ENCODE data around the gene BAIAP2L1.

BAIAP2L1 gene, protein sequence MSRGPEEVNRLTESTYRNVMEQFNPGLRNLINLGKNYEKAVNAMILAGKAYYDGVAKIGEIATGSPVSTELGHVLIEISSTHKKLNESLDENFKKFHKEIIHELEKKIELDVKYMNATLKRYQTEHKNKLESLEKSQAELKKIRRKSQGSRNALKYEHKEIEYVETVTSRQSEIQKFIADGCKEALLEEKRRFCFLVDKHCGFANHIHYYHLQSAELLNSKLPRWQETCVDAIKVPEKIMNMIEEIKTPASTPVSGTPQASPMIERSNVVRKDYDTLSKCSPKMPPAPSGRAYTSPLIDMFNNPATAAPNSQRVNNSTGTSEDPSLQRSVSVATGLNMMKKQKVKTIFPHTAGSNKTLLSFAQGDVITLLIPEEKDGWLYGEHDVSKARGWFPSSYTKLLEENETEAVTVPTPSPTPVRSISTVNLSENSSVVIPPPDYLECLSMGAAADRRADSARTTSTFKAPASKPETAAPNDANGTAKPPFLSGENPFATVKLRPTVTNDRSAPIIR

DNA sequence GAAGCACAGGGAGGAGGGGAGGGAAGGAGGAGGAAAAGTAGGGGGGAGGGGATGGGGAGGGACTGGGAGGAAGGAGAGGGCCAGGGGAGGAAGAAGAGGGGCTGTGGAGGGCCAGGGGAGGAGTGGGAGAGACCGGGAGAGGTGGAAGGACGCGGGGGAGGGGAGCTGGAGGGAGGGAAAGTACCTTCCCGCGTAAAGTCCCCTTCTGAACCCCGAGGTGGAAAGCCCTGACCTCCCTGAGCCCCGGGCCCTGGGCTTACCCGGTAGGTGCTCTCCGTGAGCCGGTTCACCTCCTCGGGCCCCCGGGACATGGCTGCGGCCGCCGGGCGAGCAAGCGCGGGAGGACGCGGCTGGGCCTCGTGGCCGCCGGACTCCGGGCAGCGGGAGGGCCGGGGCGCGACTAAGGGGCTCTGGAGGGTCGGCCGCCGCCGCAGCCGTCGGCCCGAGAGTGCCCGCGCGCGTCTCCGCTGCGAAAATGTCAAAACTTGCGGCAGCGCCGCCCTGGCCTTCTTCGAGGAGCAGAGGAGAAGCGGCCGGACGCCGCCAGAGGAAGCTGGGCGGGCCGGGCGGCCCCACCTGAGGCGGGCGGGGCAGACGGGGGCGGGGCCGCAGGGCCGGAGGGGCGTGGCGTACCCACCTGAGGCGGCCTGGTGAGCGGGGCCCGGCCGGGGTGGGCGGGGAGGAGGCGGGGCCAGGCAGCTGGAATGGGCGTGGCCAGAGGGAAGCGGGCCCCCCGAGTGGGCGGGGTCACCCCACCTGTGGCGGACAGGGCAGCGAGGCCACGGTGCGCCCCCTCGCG, at the start of gene BAIAP2L1:
TSS of gene BAIAP2L1 (minus strand) at position 549 of the 799 bp plus-strand sequence. CDS start at position 311, 238 bp downstream.
- TF ChIP-seq, protein P1, sequence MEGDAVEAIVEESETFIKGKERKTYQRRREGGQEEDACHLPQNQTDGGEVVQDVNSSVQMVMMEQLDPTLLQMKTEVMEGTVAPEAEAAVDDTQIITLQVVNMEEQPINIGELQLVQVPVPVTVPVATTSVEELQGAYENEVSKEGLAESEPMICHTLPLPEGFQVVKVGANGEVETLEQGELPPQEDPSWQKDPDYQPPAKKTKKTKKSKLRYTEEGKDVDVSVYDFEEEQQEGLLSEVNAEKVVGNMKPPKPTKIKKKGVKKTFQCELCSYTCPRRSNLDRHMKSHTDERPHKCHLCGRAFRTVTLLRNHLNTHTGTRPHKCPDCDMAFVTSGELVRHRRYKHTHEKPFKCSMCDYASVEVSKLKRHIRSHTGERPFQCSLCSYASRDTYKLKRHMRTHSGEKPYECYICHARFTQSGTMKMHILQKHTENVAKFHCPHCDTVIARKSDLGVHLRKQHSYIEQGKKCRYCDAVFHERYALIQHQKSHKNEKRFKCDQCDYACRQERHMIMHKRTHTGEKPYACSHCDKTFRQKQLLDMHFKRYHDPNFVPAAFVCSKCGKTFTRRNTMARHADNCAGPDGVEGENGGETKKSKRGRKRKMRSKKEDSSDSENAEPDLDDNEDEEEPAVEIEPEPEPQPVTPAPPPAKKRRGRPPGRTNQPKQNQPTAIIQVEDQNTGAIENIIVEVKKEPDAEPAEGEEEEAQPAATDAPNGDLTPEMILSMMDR (IDR thresholded peaks at IDR 0.05) = no peak

DNA sequence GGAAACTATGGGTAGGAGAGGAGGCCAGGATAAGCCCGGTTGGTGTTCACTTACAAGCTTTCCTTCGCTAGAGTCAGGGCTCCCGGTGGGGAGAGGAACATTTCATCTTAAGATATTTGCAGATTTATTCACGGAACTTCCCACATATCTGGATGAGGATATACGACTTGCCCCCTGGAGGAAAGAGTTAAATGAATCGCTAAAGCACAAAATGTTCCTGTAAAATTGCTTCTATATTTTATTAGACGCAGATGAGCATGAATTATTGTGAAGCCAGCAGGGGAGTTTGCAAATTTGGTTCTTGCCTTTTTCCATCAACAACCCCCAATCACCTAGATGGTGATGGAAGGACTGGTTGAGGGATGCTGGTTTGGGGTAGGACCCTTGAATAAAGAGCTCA, 47.9 kb upstream of the BAIAP2L1 start:
- TF ChIP-seq, protein P1 (IDR thresholded peaks at IDR 0.05) = no peak

DNA sequence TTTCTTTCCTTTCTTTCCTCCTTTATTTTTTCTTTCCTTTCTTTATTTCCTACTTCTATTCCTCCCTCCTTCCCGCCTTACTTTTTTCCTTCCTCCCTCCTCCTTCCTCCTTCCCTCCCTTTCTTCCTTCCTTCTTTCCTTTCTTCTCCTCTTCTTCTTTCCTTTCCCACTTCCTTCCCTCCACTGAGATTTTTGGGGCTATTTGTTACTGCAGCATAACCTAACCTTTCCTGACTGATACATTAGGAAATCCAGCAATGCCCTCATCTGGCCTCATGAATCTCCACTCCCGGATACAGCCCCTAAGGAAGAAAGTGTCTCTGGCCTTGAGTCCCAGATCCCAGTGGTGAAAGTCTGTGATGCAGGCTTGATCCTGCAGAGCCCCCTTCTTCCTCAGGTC, 38.6 kb upstream of the BAIAP2L1 start:
- TF ChIP-seq, protein P1 (IDR thresholded peaks at IDR 0.05) = no peak

DNA sequence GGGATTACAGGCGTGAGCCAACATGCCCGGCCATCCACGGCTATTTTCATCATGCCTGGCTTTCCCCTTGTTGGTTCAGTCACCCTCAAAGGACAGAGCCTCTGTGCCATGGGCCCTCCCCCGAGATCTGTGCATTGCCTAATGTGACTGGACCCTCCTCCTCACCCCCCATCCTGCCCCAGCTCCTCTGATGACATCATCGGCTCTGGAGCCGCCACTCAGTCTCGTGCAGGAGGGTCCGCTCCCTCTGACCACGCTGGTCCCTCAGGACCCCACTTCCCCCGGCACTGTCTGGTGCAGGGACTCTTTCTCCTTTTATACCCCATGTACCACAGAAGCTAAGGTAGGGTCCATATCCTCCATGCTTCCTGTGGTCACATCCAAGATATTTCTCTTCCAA, 33.2 kb upstream of the BAIAP2L1 start:
- TF ChIP-seq, protein P1 (IDR thresholded peaks at IDR 0.05) = no peak

DNA sequence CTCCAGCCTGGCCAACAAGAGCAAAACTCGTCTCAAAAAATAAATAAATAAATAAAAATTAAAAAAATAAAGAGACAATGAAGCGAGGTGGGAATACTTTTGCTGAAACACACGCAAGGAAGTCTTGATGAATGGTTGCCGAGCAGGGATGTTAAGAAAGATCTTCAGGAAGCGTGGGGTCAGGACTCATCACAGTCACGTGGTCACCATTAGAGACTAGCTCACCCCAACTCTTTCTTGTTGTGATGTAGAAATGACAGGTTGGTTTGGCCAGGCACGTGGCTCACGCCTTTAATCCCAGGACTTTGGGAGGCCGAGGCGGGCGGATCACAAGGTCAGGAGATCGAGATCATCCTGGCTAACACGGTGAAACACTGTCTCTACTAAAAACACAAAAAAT, 28.9 kb upstream of the BAIAP2L1 start:
- TF ChIP-seq, protein P1 (IDR thresholded peaks at IDR 0.05) = no peak

DNA sequence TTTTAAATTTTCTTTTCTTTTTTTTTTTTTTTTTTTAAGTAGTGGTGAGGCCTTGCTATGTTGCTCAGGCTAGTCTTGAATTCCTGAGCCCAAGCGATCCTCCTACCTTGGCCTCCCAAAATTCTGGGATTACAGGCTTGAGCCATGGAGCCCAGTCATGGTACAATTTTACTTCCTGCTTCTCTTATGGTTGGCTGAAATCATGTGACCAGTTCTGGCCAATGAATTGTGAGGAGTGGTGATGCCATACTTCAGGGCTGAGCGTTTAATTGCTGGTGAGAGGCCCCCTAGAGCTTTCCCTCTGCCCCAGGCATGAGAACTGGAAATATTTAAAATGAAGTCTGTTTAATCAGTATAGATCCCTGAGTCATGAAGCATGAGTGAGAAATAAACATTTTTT, 22.2 kb upstream of the BAIAP2L1 start:
- TF ChIP-seq, protein P1 (IDR thresholded peaks at IDR 0.05) = no peak

DNA sequence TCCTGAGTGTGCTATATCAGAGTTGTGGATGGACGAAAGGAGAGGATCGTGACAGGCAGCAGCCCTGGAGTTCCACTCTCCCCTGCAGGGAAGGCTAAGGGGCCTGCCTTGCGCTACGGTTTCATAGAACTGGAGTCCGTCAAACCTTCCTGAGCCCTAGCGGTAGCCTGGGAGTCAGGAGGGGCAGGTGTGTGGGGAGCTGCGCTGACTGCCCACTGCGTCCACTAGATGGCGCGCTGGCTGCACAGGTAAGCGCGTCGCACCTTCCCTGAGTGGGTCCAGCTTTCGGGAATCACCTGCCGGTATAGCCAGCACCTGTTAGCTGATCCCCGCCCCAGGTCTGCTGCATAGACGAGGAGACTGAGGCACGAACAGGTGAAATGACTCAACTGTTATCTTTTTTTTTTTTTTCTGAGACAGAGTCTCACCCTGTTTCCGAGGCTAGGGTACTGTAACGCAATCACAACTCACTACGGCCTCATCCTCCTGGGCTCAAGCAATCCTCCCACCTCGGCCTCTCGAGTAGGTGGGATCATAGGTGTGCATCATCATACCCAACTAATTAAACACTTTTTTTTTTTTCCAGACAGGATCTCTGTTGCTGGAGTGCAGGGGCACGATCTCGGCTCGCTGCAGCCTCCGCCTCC, 20.2 kb upstream of the BAIAP2L1 start:
- TF ChIP-seq, protein P1 (IDR thresholded peaks at IDR 0.05) = peak; percentile 99

Data from LNCAP (cell line).